Activated CD4-positive, alpha-beta memory T cell treated with anti-CD3 and anti-CD28 coated beads for 36 hours (primary cell): ENCODE data around the gene MPHOSPH6. TPM values are rescaled to one million over a fixed set of nuclear protein-coding genes. Genes with fewer than 3 reads are reported as not detected.
"Not testable (repeated sequence)": the region's sequence is repeated elsewhere in the genome, so short reads cannot be mapped to it uniquely, and the experiment has no call there.

Experiments used
- CTCF ChIA-PET: fragments of 350-600 bp; sonication (Branson Sonifier 250); formaldehyde crosslinking; loops from one replicate; lab custom pipeline; 2021; ENCODE audit warnings: antibody characterized with exemption, inconsistent platforms; lab: Charles Lee
- POLR2A ChIA-PET: fragments of 350-600 bp; sonication (Branson Sonifier 250); formaldehyde crosslinking; loops from one replicate; lab custom pipeline; 2021; ENCODE audit warnings: antibody characterized with exemption; lab: Charles Lee
- DNase-seq: peaks from one replicate; pipeline ENCODE4 v3.0.0-alpha.2; 2020
- H3K27ac Mint-ChIP-seq: one replicate; pipeline ENCODE4 v1.8.0; 2021; ENCODE audit warnings: mixed read lengths
- H3K27me3 Mint-ChIP-seq: one replicate; pipeline ENCODE4 v1.8.0; 2021; ENCODE audit warnings: mixed read lengths
- H3K36me3 Mint-ChIP-seq: one replicate; pipeline ENCODE4 v1.8.0; 2021; ENCODE audit warnings: mixed read lengths
- H3K4me1 Mint-ChIP-seq: one replicate; pipeline ENCODE4 v1.8.0; 2021; ENCODE audit warnings: low read depth, mixed read lengths
- H3K4me3 Mint-ChIP-seq: one replicate; pipeline ENCODE4 v1.8.0; 2021; ENCODE audit warnings: mild to moderate bottlenecking, mixed read lengths
- H3K9me3 Mint-ChIP-seq: one replicate; pipeline ENCODE4 v1.8.0; 2021; ENCODE audit warnings: mixed read lengths
- intact Hi-C: fragments of 100-400 bp; cut with micrococcal nuclease; formaldehyde crosslinking; loops from one replicate; pipeline ENCODE4 v1.15.1; 2023
- total RNA-seq, 2 experiments: library from RNA; stranded (reverse); gene quantifications; one replicate each; pipeline ENCODE4 v1.2.3, GENCODE V29; 2021

The MPHOSPH6 gene
- total RNA-seq, 2 experiments from 2014 or later, result 36.0 to 37.0 TPM

- no peak overlapping the region for H3K4me3 Mint-ChIP-seq
- peaks cover 58% of the 10 kb centered on the region for H3K36me3 Mint-ChIP-seq
- H3K9me3 Mint-ChIP-seq, result no peaks in the 10 kb centered on the region
- ChIA-PET POLR2A (interaction anchor here (0.6 kb wide), 1 partner anchor 40 kb away, joined by 3 read pairs; no protein-coding TSS in a partner anchor), CTCF (no interaction called here)
- peaks cover 32% of the 10 kb centered on the region for H3K4me1 Mint-ChIP-seq
- intact Hi-C loops, result no loop called here
- H3K27me3 Mint-ChIP-seq, result no peaks in the 10 kb centered on the region
- no peak overlapping the region for H3K27ac Mint-ChIP-seq
- DNase-seq, result no peak
Measured at GRCh38 chr16:82160226-82160625, 9.8 kb downstream of the MPHOSPH6 start.

GRCh38 chr16:82157836-82158235 lies 12.2 kb downstream of the MPHOSPH6 start:
- Mint-ChIP-seq H3K27me3 (no peaks in the 10 kb centered on the region), H3K36me3 (peaks cover 50% of the 10 kb centered on the region), H3K4me1 (peaks cover 18% of the 10 kb centered on the region), H3K9me3 (peaks cover 3% of the 10 kb centered on the region), H3K4me3 (no peak overlapping the region), H3K27ac (no peak overlapping the region)
- DNase-seq, result no peak
- intact Hi-C loops, result no loop called here
- ChIA-PET CTCF (no interaction called here), POLR2A (no interaction called here)

GRCh38 chr16:82157534-82157812 lies 12.6 kb downstream of the MPHOSPH6 start:
- H3K27me3 Mint-ChIP-seq, result no peaks in the 10 kb centered on the region
- intact Hi-C loops, result no loop called here
- peaks cover 17% of the 10 kb centered on the region for H3K4me1 Mint-ChIP-seq
- no peak overlapping the region for H3K4me3 Mint-ChIP-seq
- CTCF ChIA-PET, result no interaction called here
- H3K36me3 Mint-ChIP-seq, result peaks cover 47% of the 10 kb centered on the region
- no peak overlapping the region for H3K27ac Mint-ChIP-seq
- POLR2A ChIA-PET, result no interaction called here
- DNase-seq, result no peak
- H3K9me3 Mint-ChIP-seq, result peaks cover 3% of the 10 kb centered on the region

- H3K4me1 Mint-ChIP-seq, result peaks cover 15% of the 10 kb centered on the region
Measured at GRCh38 chr16:82156761-82157533, 13.1 kb downstream of the MPHOSPH6 start.

GRCh38 chr16:82152641-82153112 lies 17.3 kb downstream of the MPHOSPH6 start:
- Mint-ChIP-seq H3K27me3 (no peaks in the 10 kb centered on the region), H3K4me3 (no peak overlapping the region), H3K4me1 (peaks cover 5% of the 10 kb centered on the region), H3K36me3 (peaks cover 26% of the 10 kb centered on the region), H3K9me3 (peaks cover 3% of the 10 kb centered on the region), H3K27ac (no peak overlapping the region)
- ChIA-PET CTCF (interaction anchor here (0.7 kb wide), 1 partner anchor 155 kb away, joined by 5 read pairs; no protein-coding TSS in a partner anchor), POLR2A (no interaction called here)
- intact Hi-C loops, result no loop called here
- no peak for DNase-seq

More at GRCh38 chr16:82156761-82157533, 13.1 kb downstream of the MPHOSPH6 start:
- Mint-ChIP-seq H3K36me3 (peaks cover 42% of the 10 kb centered on the region), H3K27ac (no peak overlapping the region), H3K9me3 (peaks cover 3% of the 10 kb centered on the region), H3K4me3 (no peak overlapping the region), H3K27me3 (no peaks in the 10 kb centered on the region)
- POLR2A ChIA-PET, result no interaction called here
- intact Hi-C loops, result no loop called here
- no peak for DNase-seq
- CTCF ChIA-PET, result no interaction called here

GRCh38 chr16:82152196-82152595 lies 17.8 kb downstream of the MPHOSPH6 start:
- Mint-ChIP-seq H3K4me3 (no peak overlapping the region), H3K36me3 (peaks cover 28% of the 10 kb centered on the region), H3K4me1 (peaks cover under 1% of the 10 kb centered on the region), H3K27me3 (no peaks in the 10 kb centered on the region), H3K9me3 (peaks cover 3% of the 10 kb centered on the region), H3K27ac (no peak overlapping the region)
- no peak for DNase-seq
- ChIA-PET CTCF (no interaction called here), POLR2A (no interaction called here)
- intact Hi-C loops, result no loop called here

- H3K4me1 Mint-ChIP-seq, result no peaks in the 10 kb centered on the region
- peaks cover 38% of the 10 kb centered on the region for H3K36me3 Mint-ChIP-seq
- no peak for DNase-seq
- no peak overlapping the region for H3K27ac Mint-ChIP-seq
- CTCF ChIA-PET, result no interaction called here
- peaks cover 3% of the 10 kb centered on the region for H3K9me3 Mint-ChIP-seq
- POLR2A ChIA-PET, result no interaction called here
- no peaks in the 10 kb centered on the region for H3K27me3 Mint-ChIP-seq
- intact Hi-C loops, result no loop called here
- H3K4me3 Mint-ChIP-seq, result no peak overlapping the region
Measured at GRCh38 chr16:82150549-82150948, 19.5 kb downstream of the MPHOSPH6 start.

- ChIA-PET CTCF (no interaction called here), POLR2A (no interaction called here)
- Mint-ChIP-seq H3K4me1 (no peaks in the 10 kb centered on the region), H3K27ac (no peak overlapping the region), H3K4me3 (no peak overlapping the region), H3K9me3 (no peaks in the 10 kb centered on the region), H3K27me3 (no peaks in the 10 kb centered on the region), H3K36me3 (peaks cover 35% of the 10 kb centered on the region)
- DNase-seq, result no peak
- intact Hi-C loops, result no loop called here
Measured at GRCh38 chr16:82149536-82149935, 20.5 kb downstream of the MPHOSPH6 start.

GRCh38 chr16:82147546-82147945 lies 22.5 kb downstream of the MPHOSPH6 start:
- H3K27me3 Mint-ChIP-seq, result no peaks in the 10 kb centered on the region
- no peaks in the 10 kb centered on the region for H3K9me3 Mint-ChIP-seq
- intact Hi-C loops, result no loop called here
- no peak overlapping the region for H3K27ac Mint-ChIP-seq
- no peaks in the 10 kb centered on the region for H3K4me1 Mint-ChIP-seq
- POLR2A ChIA-PET, result no interaction called here
- DNase-seq, result no peak
- CTCF ChIA-PET, result no interaction called here
- H3K36me3 Mint-ChIP-seq, result peaks cover 32% of the 10 kb centered on the region
- H3K4me3 Mint-ChIP-seq, result no peak overlapping the region

GRCh38 chr16:82146957-82147356 lies 23.1 kb downstream of the MPHOSPH6 start:
- intact Hi-C loops, result no loop called here

GRCh38 chr16:82146556-82146955 lies 23.5 kb downstream of the MPHOSPH6 start:
- DNase-seq, result no peak
- Mint-ChIP-seq H3K9me3 (no peaks in the 10 kb centered on the region), H3K4me1 (no peaks in the 10 kb centered on the region), H3K4me3 (no peak overlapping the region), H3K27ac (no peak overlapping the region), H3K36me3 (peaks cover 34% of the 10 kb centered on the region), H3K27me3 (no peaks in the 10 kb centered on the region)
- intact Hi-C loops, result no loop called here
- CTCF ChIA-PET, result no interaction called here
- POLR2A ChIA-PET, result no interaction called here

More at GRCh38 chr16:82146957-82147356, 23.1 kb downstream of the MPHOSPH6 start:
- ChIA-PET POLR2A (no interaction called here), CTCF (no interaction called here)
- H3K27me3 Mint-ChIP-seq, result no peaks in the 10 kb centered on the region
- no peak overlapping the region for H3K27ac Mint-ChIP-seq
- DNase-seq, result no peak
- H3K36me3 Mint-ChIP-seq, result peaks cover 32% of the 10 kb centered on the region
- H3K4me1 Mint-ChIP-seq, result no peaks in the 10 kb centered on the region
- no peak overlapping the region for H3K4me3 Mint-ChIP-seq
- H3K9me3 Mint-ChIP-seq, result no peaks in the 10 kb centered on the region

GRCh38 chr16:82139286-82139571 lies 30.8 kb downstream of the MPHOSPH6 start:
- H3K4me3 Mint-ChIP-seq, H3K9me3 Mint-ChIP-seq, H3K27ac Mint-ChIP-seq, intact Hi-C loops, H3K4me1 Mint-ChIP-seq, H3K27me3 Mint-ChIP-seq, DNase-seq, POLR2A ChIA-PET, CTCF ChIA-PET: not testable (repeated sequence)
- peaks cover 32% of the 10 kb centered on the region for H3K36me3 Mint-ChIP-seq
